GM12878 (cell line): ENCODE data around the gene NFKBIE. TPM values are rescaled to one million over a fixed set of nuclear protein-coding genes. Genes with fewer than 3 reads are reported as not detected.

Source experiments
- ATAC-seq: fragments of 200-7000 bp; cut with Tn5 transposase; 3 replicates; pipeline ENCODE4 v1.9.1; 2020; ENCODE audit warnings: mild to moderate bottlenecking, moderate library complexity
- BruUV-seq: library from RNA; stranded (reverse); fragments of 400-500 nt; replicated peaks from 2 replicates; lab custom pipeline; 2021; lab: Mats Ljungman, UMichigan
- CTCF ChIA-PET: fragments of 300-600 bp; sonication (Branson Sonifier 250); formaldehyde crosslinking; extraction: SDS; loops from one replicate; lab custom pipeline; 2021; ENCODE audit warnings: inconsistent platforms; lab: Yijun Ruan, JAX
- POLR2A ChIA-PET: fragments of 350-600 bp; formaldehyde crosslinking; extraction: SDS; loops from one replicate; lab custom pipeline; 2021; ENCODE audit warnings: inconsistent platforms; lab: Charles Lee
- RAD21 ChIA-PET: fragments of 300-600 bp; sonication (Branson Sonifier 250); formaldehyde crosslinking; loops from one replicate; lab custom pipeline; 2023; ENCODE audit warnings: antibody characterized with exemption; ENCODE audit not compliant: unreplicated experiment; lab: Charles Lee
- SMC1A ChIA-PET: fragments of 300-600 bp; sonication (Branson Sonifier 250); formaldehyde crosslinking; loops from one replicate; lab custom pipeline; 2023; ENCODE audit not compliant: unreplicated experiment, uncharacterized antibody; lab: Charles Lee
- DNase-seq: peaks from one replicate; pipeline ENCODE4 v3.0.0-alpha.2; 2011; ENCODE audit warnings: low read depth, low spot score
- FAIRE-seq: peaks from 3 replicates; lab custom pipeline; 2011; peaks lifted over from hg19 to GRCh38; lab: Jason Lieb, UNC
- H2AFZ ChIP-seq: 2 replicates; pipeline ENCODE4 v1.6.0; 2011; ENCODE audit warnings: low read depth, low read length, control low read depth; ENCODE audit not compliant: control insufficient read depth
- H3K27ac ChIP-seq: 2 replicates; pipeline ENCODE4 v1.5.1; 2011; ENCODE audit warnings: control low read depth; ENCODE audit not compliant: control insufficient read depth, insufficient read depth
- H3K27me3 ChIP-seq, 2 experiments: replicated peaks in 1 of 2; 2 replicates each; pipeline versions ENCODE4 v1.6.0 to v1.6.1; 2011; ENCODE audit warnings: low read length in 1 of 2; ENCODE audit not compliant: control insufficient read depth in 2 of 2, insufficient read depth in 2 of 2
- H3K36me3 ChIP-seq, 2 experiments: 2 replicates each; pipeline ENCODE4 v1.5.1; 2011; ENCODE audit warnings: low read length in 1 of 2; ENCODE audit not compliant: control insufficient read depth in 2 of 2, insufficient read depth in 2 of 2
- H3K4me1 ChIP-seq: 2 replicates; pipeline ENCODE4 v1.6.1; 2011; ENCODE audit warnings: mild to moderate bottlenecking, low read length, moderate library complexity, mixed read lengths; ENCODE audit not compliant: control insufficient read depth, insufficient read depth
- H3K4me2 ChIP-seq: 2 replicates; pipeline ENCODE4 v1.6.0; 2011; ENCODE audit warnings: control low read depth; ENCODE audit not compliant: control insufficient read depth, insufficient read depth
- H3K4me3 ChIP-seq: fragments of 200-600 bp; sonication (generic); 2 replicates; pipeline ENCODE4 v1.5.1; 2016
- H3K79me2 ChIP-seq: 2 replicates; pipeline ENCODE4 v1.6.0; 2011; ENCODE audit warnings: low read length; ENCODE audit not compliant: control insufficient read depth, insufficient read depth
- H3K9ac ChIP-seq: 2 replicates; pipeline ENCODE4 v1.8.0; 2011; ENCODE audit warnings: low read length, control low read depth, mixed read lengths; ENCODE audit not compliant: control insufficient read depth, insufficient read depth
- H3K9me3 ChIP-seq: replicated peaks from 3 replicates; pipeline ENCODE4 v1.5.1; 2011; ENCODE audit warnings: mild to moderate bottlenecking, low read length; ENCODE audit not compliant: control insufficient read depth, insufficient read depth
- H4K20me1 ChIP-seq: 2 replicates; pipeline ENCODE4 v1.6.0; 2011; ENCODE audit not compliant: control insufficient read depth, insufficient read depth
- ASH2L ChIP-seq: fragments of 300-600, 200-600 bp; sonication (generic); IDR thresholded peaks from 2 replicates; pipeline ENCODE4 v1.6.1; 2017; ENCODE audit warnings: low read depth, mild to moderate bottlenecking, borderline replicate concordance
- BCL3 ChIP-seq: IDR thresholded peaks from 2 replicates; pipeline ENCODE4 v1.6.1; 2011; ENCODE audit warnings: borderline replicate concordance, low read depth, mild to moderate bottlenecking, moderate library complexity, low read length; ENCODE audit not compliant: insufficient read depth, poor library complexity, severe bottlenecking
- CBX3 ChIP-seq: fragments of 200-600 bp; sonication (generic); IDR thresholded peaks from 2 replicates; pipeline ENCODE4 v1.6.1; 2016; ENCODE audit warnings: low read depth, borderline replicate concordance
- CHD1 ChIP-seq: IDR thresholded peaks from 2 replicates; pipeline ENCODE4 v1.6.1; 2012; ENCODE audit warnings: low read depth, low read length, improper control_type of control experiment
- CTCF ChIP-seq, 3 experiments: IDR thresholded peaks in 2 of 3; conservative IDR thresholded peaks in 1 of 3; 2 replicates each; pipeline ENCODE4 v1.5.1; 2011; ENCODE audit warnings: low read depth in 3 of 3, low read length in 3 of 3, mild to moderate bottlenecking in 3 of 3, control low read depth in 2 of 3, moderate library complexity in 2 of 3, inconsistent platforms in 1 of 3, mixed read lengths in 1 of 3; ENCODE audit not compliant: control insufficient read depth in 2 of 3, insufficient read depth in 1 of 3; ENCODE audit errors: extremely low read depth in 1 of 3
- GATAD2B ChIP-seq: fragments of 450-650 bp; conservative IDR thresholded peaks from 2 replicates; pipeline ENCODE4 v1.6.1; 2017; ENCODE audit warnings: low read depth, mild to moderate bottlenecking, moderate library complexity
- LARP7 ChIP-seq: fragments of 450-650 bp; IDR thresholded peaks from 2 replicates; pipeline ENCODE4 v1.6.1; 2017; ENCODE audit warnings: mild to moderate bottlenecking
- MTA2 ChIP-seq: fragments of 450-650 bp; IDR thresholded peaks from 2 replicates; pipeline ENCODE4 v1.6.1; 2016; ENCODE audit warnings: low read depth, mild to moderate bottlenecking, moderate library complexity
- POLR2AphosphoS2 ChIP-seq: IDR thresholded peaks from 2 replicates; pipeline ENCODE4 v1.6.1; 2011; ENCODE audit warnings: low read depth, mild to moderate bottlenecking, low read length, improper control_type of control experiment, moderate library complexity
- WGBS: methylation state at CpG from one replicate; pipeline ENCODE4 v1.1.6; 2016; ENCODE audit warnings: low lambda C conversion rate; ENCODE audit not compliant: insufficient replicate concordance, insufficient coverage; ENCODE audit errors: missing lambda C conversion rate; 5-methylcytosine and 5-hydroxymethylcytosine counted together
- in situ Hi-C: fragments of 300-500 bp; cut with MboI; formaldehyde crosslinking; loops from 9 replicates; pipeline ENCODE4 v1.14.3; 2018; ENCODE audit warnings: mixed read lengths
- intact Hi-C: fragments of 100-400 bp; cut with micrococcal nuclease; formaldehyde crosslinking; loops from one replicate; pipeline ENCODE4 v1.14.2; 2022; ENCODE audit not compliant: unreplicated experiment
- polyA plus RNA-seq, 11 experiments: library from polyadenylated mRNA; depleted of rRNA in 4 of 11; unstranded in 6 of 11; stranded (reverse) in 5 of 11; fragments of >200 nt; fragmentation: Nextera tagmentation in 4 of 11; fragmentation: Illumina TruSeq in 1 of 11; extraction: Ambion mirVana in 4 of 11; extraction: Trizol in 1 of 11; gene quantifications; 1 replicate in 1 of 11; 2 replicates in 10 of 11; pipeline versions ENCODE4 v1.2.1 to v1.2.3, GENCODE V29; 2011 to 2016; ENCODE audit warnings: inconsistent platforms in 2 of 11, missing spikeins in 2 of 11, low read depth in 1 of 11
- total RNA-seq, 4 experiments: library from RNA; depleted of rRNA in 3 of 4; stranded (reverse); fragments of >200 nt in 3 of 4; fragmentation: Illumina TruSeq in 1 of 4; extraction: Trizol in 1 of 4; gene quantifications; 2 replicates each; pipeline versions ENCODE4 v1.2.1 to v1.2.3, GENCODE V29; 2013 to 2021
- TF ChIP-seq, protein P1 (sequence below): fragments of 450-650 bp; IDR thresholded peaks from 2 replicates; pipeline ENCODE4 v1.6.1; 2017; ENCODE audit warnings: mild to moderate bottlenecking, low read depth, inconsistent platforms; ENCODE audit not compliant: poor library complexity, severe bottlenecking
- TF ChIP-seq, protein P2 (sequence below): fragments of 450-650 bp; IDR thresholded peaks from 2 replicates; pipeline ENCODE4 v1.6.1; 2017; ENCODE audit warnings: borderline replicate concordance

Gene NFKBIE
- total and polyA plus RNA-seq, 10 of the 15 experiments (the other 5 are each of a cell fraction or from before 2014, with no cell fraction given): 10.4 to 106 (median 38.8) TPM

GRCh38 chr6:44246663-44247337 is 18.6 kb downstream of the NFKBIE start, which contains the start of gene HSP90AB1 (continued):
- TF ChIP-seq BCL3 (peak; percentile 47), GATAD2B (no peak)

DNA sequence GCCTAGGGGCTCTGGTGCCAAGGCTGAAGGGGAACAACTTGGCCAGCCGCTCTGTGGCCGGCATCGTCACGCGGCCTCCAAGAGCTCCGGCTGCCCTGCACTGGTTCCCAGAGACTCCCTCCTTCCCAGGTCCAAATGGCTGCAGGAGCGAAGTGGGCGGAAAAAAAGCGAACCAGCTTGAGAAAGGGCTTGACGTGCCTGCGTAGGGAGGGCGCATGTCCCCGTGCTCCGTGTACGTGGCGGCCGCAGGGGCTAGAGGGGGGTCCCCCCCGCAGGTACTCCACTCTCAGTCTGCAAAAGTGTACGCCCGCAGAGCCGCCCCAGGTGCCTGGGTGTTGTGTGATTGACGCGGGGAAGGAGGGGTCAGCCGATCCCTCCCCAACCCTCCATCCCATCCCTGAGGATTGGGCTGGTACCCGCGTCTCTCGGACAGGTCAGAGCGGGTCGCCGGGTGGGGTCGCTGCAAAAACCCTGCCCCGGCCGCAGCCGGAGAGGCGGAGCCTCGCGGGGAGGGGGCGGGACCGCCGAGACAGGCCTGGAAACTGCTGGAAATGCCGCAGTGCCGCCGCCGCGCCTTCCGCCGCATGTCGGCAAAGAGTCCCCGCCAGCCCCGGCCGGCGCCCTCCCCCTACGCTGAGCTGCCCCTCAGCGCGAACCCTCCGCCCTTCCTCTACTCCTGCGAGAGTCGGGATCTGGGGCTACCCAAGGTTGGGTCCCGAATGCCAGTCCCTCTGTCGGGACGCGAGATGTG is 19.3 kb downstream of the NFKBIE start:
- in situ Hi-C loops (no loop called here), intact Hi-C loops (loop anchor here (1.0 kb wide), 1 partner anchor 25 kb away; no protein-coding TSS in a partner anchor)
- peak overlapping the region; percentile 82 for H3K4me2 ChIP-seq
- peak; percentile 73 for ATAC-seq
- DNase-seq: no peak
- peaks cover 16 to 22% of the 10 kb centered on the region in 2 experiments for H3K36me3 ChIP-seq
- H2AFZ ChIP-seq: peak overlapping the region; percentile 92
- no peaks in the 10 kb centered on the region for H3K27me3 ChIP-seq
- WGBS: 3% methylated on average over 62 of the region's 62 CpGs
- FAIRE-seq: no peak
- H3K4me3 ChIP-seq: peak overlapping the region; percentile 95
- peaks cover 9% of the 10 kb centered on the region; the same call in 1 of the 2 replicates for H4K20me1 ChIP-seq
- ChIA-PET SMC1A (interaction anchor here (0.6 to 4.2 kb wide), 7 partner anchors 10 to 125 kb away, joined by 3 to 25 read pairs (median 4); partner anchors contain the start of gene SLC35B2), POLR2A (interaction anchor here (0.6 to 6.3 kb wide), 9 partner anchors 9 to 619 kb away, joined by 3 to 131 read pairs (median 5); partner anchors contain the start of genes MRPL14, SLC29A1, SLC35B2 and TMEM63B), CTCF (interaction anchor here (0.8 to 7.7 kb wide), 15 partner anchors 9 to 92 kb away, joined by 3 to 39 read pairs (median 5); partner anchors contain the start of genes AARS2, SLC29A1 and SLC35B2), RAD21 (interaction anchor here (1.0 to 3.6 kb wide), 10 partner anchors 11 to 73 kb away, joined by 3 to 28 read pairs (median 6); partner anchors contain the start of genes SLC29A1 and SLC35B2)
- no TSS peak for BruUV-seq
- peak overlapping the region; percentile 96 for H3K27ac ChIP-seq
- H3K4me1 ChIP-seq: peaks cover 7% of the 10 kb centered on the region; the same call in 1 of the 2 replicates
- H3K9ac ChIP-seq: peak overlapping the region; percentile 87
- H3K9me3 ChIP-seq: no peaks in the 10 kb centered on the region
- H3K79me2 ChIP-seq: peaks cover 47% of the 10 kb centered on the region
- no peak for TF ChIP-seq CBX3
- TF ChIP-seq, protein P1, sequence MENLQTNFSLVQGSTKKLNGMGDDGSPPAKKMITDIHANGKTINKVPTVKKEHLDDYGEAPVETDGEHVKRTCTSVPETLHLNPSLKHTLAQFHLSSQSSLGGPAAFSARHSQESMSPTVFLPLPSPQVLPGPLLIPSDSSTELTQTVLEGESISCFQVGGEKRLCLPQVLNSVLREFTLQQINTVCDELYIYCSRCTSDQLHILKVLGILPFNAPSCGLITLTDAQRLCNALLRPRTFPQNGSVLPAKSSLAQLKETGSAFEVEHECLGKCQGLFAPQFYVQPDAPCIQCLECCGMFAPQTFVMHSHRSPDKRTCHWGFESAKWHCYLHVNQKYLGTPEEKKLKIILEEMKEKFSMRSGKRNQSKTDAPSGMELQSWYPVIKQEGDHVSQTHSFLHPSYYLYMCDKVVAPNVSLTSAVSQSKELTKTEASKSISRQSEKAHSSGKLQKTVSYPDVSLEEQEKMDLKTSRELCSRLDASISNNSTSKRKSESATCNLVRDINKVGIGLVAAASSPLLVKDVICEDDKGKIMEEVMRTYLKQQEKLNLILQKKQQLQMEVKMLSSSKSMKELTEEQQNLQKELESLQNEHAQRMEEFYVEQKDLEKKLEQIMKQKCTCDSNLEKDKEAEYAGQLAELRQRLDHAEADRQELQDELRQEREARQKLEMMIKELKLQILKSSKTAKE: no peak
- TF ChIP-seq, protein P2, sequence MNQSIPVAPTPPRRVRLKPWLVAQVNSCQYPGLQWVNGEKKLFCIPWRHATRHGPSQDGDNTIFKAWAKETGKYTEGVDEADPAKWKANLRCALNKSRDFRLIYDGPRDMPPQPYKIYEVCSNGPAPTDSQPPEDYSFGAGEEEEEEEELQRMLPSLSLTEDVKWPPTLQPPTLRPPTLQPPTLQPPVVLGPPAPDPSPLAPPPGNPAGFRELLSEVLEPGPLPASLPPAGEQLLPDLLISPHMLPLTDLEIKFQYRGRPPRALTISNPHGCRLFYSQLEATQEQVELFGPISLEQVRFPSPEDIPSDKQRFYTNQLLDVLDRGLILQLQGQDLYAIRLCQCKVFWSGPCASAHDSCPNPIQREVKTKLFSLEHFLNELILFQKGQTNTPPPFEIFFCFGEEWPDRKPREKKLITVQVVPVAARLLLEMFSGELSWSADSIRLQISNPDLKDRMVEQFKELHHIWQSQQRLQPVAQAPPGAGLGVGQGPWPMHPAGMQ: no peak
- no peak; the same call in 1 of the 2 replicates for TF ChIP-seq MTA2
- peak; percentile 24 to 60 (median 49); a peak in 5 of 6 replicates for TF ChIP-seq CTCF (IDR thresholded peaks at IDR 0.05 in 2 of 3, conservative IDR thresholded peaks at IDR 0.05 in 1 of 3; ENCODE audit: control insufficient read depth in 2 of 3, extremely low read depth in 1 of 3, insufficient read depth in 1 of 3, low read depth in 3 of 3, low read length in 3 of 3)
- peak; percentile 68; the same call in 1 of the 2 replicates for TF ChIP-seq LARP7
- TF ChIP-seq CHD1: no peak
- TF ChIP-seq POLR2AphosphoS2: no peak
- TF ChIP-seq ASH2L: no peak
